Stimulated activated CD8-positive, alpha-beta memory T cell treated with anti-CD3 and anti-CD28 coated beads, Interleukin-15, amount 100 ng/mL, for 4 hours (primary cell): ENCODE measurements around the gene USF2.
"Not testable (repeated sequence)": the region's sequence is repeated elsewhere in the genome, so short reads cannot be mapped to it uniquely, and the experiment has no call there.

Source experiments
- DNase-seq, 2 donors: peaks; one replicate each; pipeline ENCODE4 v3.0.0-alpha.2; 2020; ENCODE audit warnings: low read depth in 2 of 2

Gene USF2

GRCh38 chr19:35284153-35285094, 15.7 kb downstream of the USF2 start:
- no peak for DNase-seq

- DNase-seq, result no peak
Observed at GRCh38 chr19:35285095-35285449, 16.3 kb downstream of the USF2 start.

GRCh38 chr19:35285465-35285864, 16.7 kb downstream of the USF2 start:
- DNase-seq, result not testable (repeated sequence)

- DNase-seq, result not testable (repeated sequence)
Observed at GRCh38 chr19:35286101-35286500, 17.3 kb downstream of the USF2 start.

- DNase-seq, result no peak
Observed at GRCh38 chr19:35287713-35288112, 19.0 kb downstream of the USF2 start.

- DNase-seq, result no peak
Observed at GRCh38 chr19:35288331-35288730, 19.6 kb downstream of the USF2 start.

- no peak for DNase-seq
Observed at GRCh38 chr19:35288906-35289305, 20.1 kb downstream of the USF2 start.

- no peak for DNase-seq
Observed at GRCh38 chr19:35290381-35291127, 21.8 kb downstream of the USF2 start.

- DNase-seq, result no peak
Observed at GRCh38 chr19:35291259-35291658, 22.5 kb downstream of the USF2 start.

GRCh38 chr19:35291916-35292315, 23.2 kb downstream of the USF2 start, which contains the start of gene MAG:
Gene MAG, plus strand, starts transcription at chr19:35292161. Its CDS starts 3,248 bp downstream, at chr19:35295409.
- DNase-seq, result no peak

GRCh38 chr19:35292421-35293362, 23.9 kb downstream of the USF2 start:
- no peak for DNase-seq

- DNase-seq, result no peak
Observed at GRCh38 chr19:35293363-35293739, 24.6 kb downstream of the USF2 start.

- DNase-seq, result no peak
Observed at GRCh38 chr19:35293808-35294207, 25.0 kb downstream of the USF2 start.

- DNase-seq, result no peak
Observed at GRCh38 chr19:35294328-35294727, 25.6 kb downstream of the USF2 start.

GRCh38 chr19:35294859-35295791, 26.4 kb downstream of the USF2 start:
- DNase-seq, result no peak

- DNase-seq, result no peak
Observed at GRCh38 chr19:35295792-35296462, 27.2 kb downstream of the USF2 start.

GRCh38 chr19:35296644-35297514, 28.1 kb downstream of the USF2 start:
- DNase-seq, result no peak

GRCh38 chr19:35297515-35297848, 28.7 kb downstream of the USF2 start:
- DNase-seq, result no peak

- DNase-seq, result no peak
Observed at GRCh38 chr19:35297922-35298321, 29.2 kb downstream of the USF2 start.
